SK-N-SH treated with all-trans-retinoic acid at 6 μM for 48 hours (cell line): ENCODE results near the gene RAB13.

Experiments used
- ISL1 ChIP-seq: fragments of 250-450 bp; sonication (Bioruptor Pico); IDR thresholded peaks from 2 replicates; pipeline ENCODE4 v2.1.2; 2022; ENCODE audit warnings: mild to moderate bottlenecking, moderate library complexity
- ZNF565 ChIP-seq: fragments of 450-650 bp; formaldehyde crosslinking; conservative IDR thresholded peaks from 2 replicates; pipeline ENCODE4 v1.5.0; 2020; ENCODE audit warnings: low read depth, mild to moderate bottlenecking, moderate library complexity
- ZNF8 ChIP-seq: fragments of 450-650 bp; formaldehyde crosslinking; IDR thresholded peaks from 2 replicates; pipeline ENCODE4 v1.5.0; 2020; ENCODE audit warnings: mild to moderate bottlenecking, moderate library complexity

- no peak for TF ChIP-seq ISL1 (CRISPR knock-in tag)
- no peak for TF ChIP-seq ZNF565 (CRISPR knock-in tag)
- TF ChIP-seq ZNF8 (CRISPR knock-in tag) = no peak
Observed at GRCh38 chr1:153933430-153933829, 52.7 kb downstream of the RAB13 start.
